Pancreas (tissue), 10 donors: ENCODE results near the gene SETD4. TPM values are rescaled to one million over a fixed set of nuclear protein-coding genes. Genes with fewer than 3 reads are reported as not detected.
A peak's percentile ranks its signal among the peaks of the same experiment; 100 is the strongest.

Experiments used
- ATAC-seq, 4 donors: fragments of 200-7000 bp; cut with Tn5 transposase; one replicate each; pipeline versions ENCODE4 v1.8.0 to v1.9.1; 2020; ENCODE audit warnings: mild to moderate bottlenecking in 4 of 4, moderate library complexity in 4 of 4
- DNase-seq, 6 donors: peaks; one replicate each; pipeline ENCODE4 v3.0.0-alpha.2; 2020
- FAIRE-seq: peaks from 2 replicates; lab custom pipeline; 2012; peaks lifted over from hg19 to GRCh38; lab: Jason Lieb, UNC
- H3K27ac ChIP-seq, 4 donors: fragments of 200-600 bp; sonication (generic); 1 replicate in 3 of 4; 2 replicates in 1 of 4; pipeline versions ENCODE4 v1.5.0 to v1.8.0; 2020
- H3K27me3 ChIP-seq, 4 donors: fragments of 200-600 bp; one replicate each; pipeline ENCODE4 v1.8.0; 2021
- H3K36me3 ChIP-seq, 3 donors: fragments of 200-600 bp; sonication (generic) in 1 of 3; one replicate each; pipeline versions ENCODE4 v1.5.0 to v1.8.0; 2020 to 2021
- H3K4me1 ChIP-seq, 3 donors: fragments of 200-600 bp; one replicate each; pipeline ENCODE4 v1.8.0; 2021
- H3K4me3 ChIP-seq, 4 donors: fragments of 200-600 bp; sonication (generic) in 2 of 4; one replicate each; pipeline versions ENCODE4 v1.5.0 to v1.8.0; 2020 to 2021
- H3K9me3 ChIP-seq, 4 donors: fragments of 200-600 bp; one replicate each; pipeline ENCODE4 v1.8.0; 2021
- CTCF ChIP-seq, 4 donors: fragments of 200-600 bp; sonication (generic) in 3 of 4; IDR thresholded peaks; one replicate each; pipeline versions ENCODE4 v1.5.0 to v1.8.0; 2021; ENCODE audit warnings: antibody characterized with exemption in 4 of 4
- WGBS, 2 donors: extraction: QIAGEN DNeasy Blood & Tissue Kit; methylation state at CpG; one replicate each; pipeline ENCODE4 v1.1.7; 2013; 5-methylcytosine and 5-hydroxymethylcytosine counted together
- intact Hi-C, 3 donors: fragments of 100-400 bp; cut with DNase I; formaldehyde crosslinking; loops; one replicate each; pipeline versions ENCODE4 v1.11.1 to v1.14.2; 2022
- polyA plus RNA-seq, 2 donors: library from polyadenylated mRNA; stranded (reverse); fragments of 200-250 nt; gene quantifications; one replicate each; pipeline ENCODE4 v1.2.3, GENCODE V29; 2013
- total RNA-seq, 6 donors: library from RNA; stranded (reverse); fragmentation: NEBNext Ultra II Directional in 4 of 6; extraction: Animal tissue kit (Norgen Biotek cat#: 25700) in 4 of 6; gene quantifications; one replicate each; pipeline versions ENCODE4 v1.2.1 to v1.2.4, GENCODE V29; 2021 to 2023
- donor health status: healthy with polysubstance abuse.
- donor health status: DM: no; HTN: no; CAD: no; lungs with moderate emphysema.
- donor health status: DM: no; HTN: no; CAD: no.
- donor health status: control.
- donor health status: control.
- donor health status: Bipolar disorder and iron deficiency.
- donor health status: DM: yes; HTN: yes; CAD: no.
- donor health status: DM: no; HTN: no; CAD: no.
- donor health status: DM: no; HTN: no; CAD: no.
- donor health status: DM: yes; HTN: yes; CAD: no.

SETD4 gene
- total and polyA plus RNA-seq, 8 donors: 5.7 to 16.8 (median 8.7) TPM

- Histone ChIP-seq H3K9me3 (no peaks in the 10 kb centered on the region), H3K4me3 (no peak overlapping the region), H3K27ac (no peak overlapping the region), H3K36me3 (no peaks in the 10 kb centered on the region), H3K4me1 (peaks cover 0 to 9% (median 0%) of the 10 kb centered on the region in 3 donors), H3K27me3 (no peaks in the 10 kb centered on the region)
- peak in 1 of 6 donors; percentile 29 for DNase-seq
- 13% methylated on average over 3 of the region's 3 CpGs for WGBS, 2 donors
- no peak for TF ChIP-seq CTCF (IDR thresholded peaks at IDR 0.05)
- intact Hi-C loops: no loop called here
- ATAC-seq: no peak
- no peak for FAIRE-seq
Observed at GRCh38 chr21:36073181-36073580, 12.9 kb upstream of the SETD4 start.

GRCh38 chr21:36072453-36073162 lies 12.3 kb upstream of the SETD4 start:
- H3K4me3 ChIP-seq: no peak overlapping the region
- FAIRE-seq (no peak), ATAC-seq (no peak), DNase-seq (no peak)
- H3K9me3 ChIP-seq: no peaks in the 10 kb centered on the region
- 96 to 98% methylated on average over 12 of the region's 12 CpGs for WGBS, 2 donors
- no peak overlapping the region for H3K27ac ChIP-seq
- intact Hi-C loops: no loop called here
- no peaks in the 10 kb centered on the region for H3K27me3 ChIP-seq
- H3K36me3 ChIP-seq: no peaks in the 10 kb centered on the region
- peaks cover 0 to 9% (median 0%) of the 10 kb centered on the region in 3 donors for H3K4me1 ChIP-seq
- TF ChIP-seq CTCF (IDR thresholded peaks at IDR 0.05): no peak

GRCh38 chr21:36070999-36071398 lies 10.7 kb upstream of the SETD4 start:
- 46 to 50% methylated on average over 7 of the region's 7 CpGs for WGBS, 2 donors
- H3K27ac ChIP-seq: no peak overlapping the region
- intact Hi-C loops: no loop called here
- no peak overlapping the region for H3K4me3 ChIP-seq
- H3K9me3 ChIP-seq: no peaks in the 10 kb centered on the region
- H3K36me3 ChIP-seq: no peaks in the 10 kb centered on the region
- TF ChIP-seq CTCF (IDR thresholded peaks at IDR 0.05): no peak
- no peaks in the 10 kb centered on the region for H3K27me3 ChIP-seq
- peaks cover 0 to 9% (median 0%) of the 10 kb centered on the region in 3 donors for H3K4me1 ChIP-seq
- no peak for ATAC-seq
- no peak for FAIRE-seq
- no peak for DNase-seq

- H3K36me3 ChIP-seq: no peaks in the 10 kb centered on the region
- intact Hi-C loops: no loop called here
- DNase-seq: peak; percentile 90 to 96 (median 94)
- peak within 1 kb of the TSS; percentile 37 to 64 (median 54) for H3K27ac ChIP-seq
- 1% methylated on average over 67 to 71 of the region's 71 CpGs for WGBS, 2 donors
- no peak for TF ChIP-seq CTCF (IDR thresholded peaks at IDR 0.05)
- ATAC-seq: peak; percentile 95 to 99 (median 96)
- H3K9me3 ChIP-seq: no peaks in the 10 kb centered on the region
- H3K4me3 ChIP-seq: peak within 1 kb of the TSS; percentile 51 to 94 (median 71)
- no peaks in the 10 kb centered on the region for H3K27me3 ChIP-seq
- FAIRE-seq: no peak
- H3K4me1 ChIP-seq: peaks cover 0 to 9% (median 0%) of the 10 kb centered on the region in 3 donors
Observed at GRCh38 chr21:36069713-36070583, 9.6 kb upstream of the SETD4 start, which contains the start of gene CBR1. Gene CBR1, plus strand, starts transcription at chr21:36070024. Its CDS starts 92 bp downstream, at chr21:36070116.
